HG03103 (cell line): ENCODE results near the gene ASIP.
"Not testable (repeated sequence)": the region's sequence is repeated elsewhere in the genome, so short reads cannot be mapped to it uniquely, and the experiment has no call there.

Experiments used
- ATAC-seq: cut with Tn5 transposase; IDR thresholded peaks from one replicate; pipeline ENCODE4 v1.9.1; 2021; ENCODE audit warnings: low read depth; ENCODE audit not compliant: unreplicated experiment

ASIP gene

GRCh38 chr20:34240693-34241615, at the start of gene ASIP:
ASIP (plus strand) TSS chr20:34241423; CDS start chr20:34260375, 18,952 bp downstream.
- ATAC-seq = no peak

- ATAC-seq = no peak
These were observed 48.2 kb upstream of the ASIP start for GRCh38 chr20:34193051-34193450.

- ATAC-seq = no peak
These were observed 42.0 kb upstream of the ASIP start for GRCh38 chr20:34199183-34199582.

- ATAC-seq = no peak
These were observed 41.2 kb upstream of the ASIP start for GRCh38 chr20:34200023-34200422.

GRCh38 chr20:34201531-34201930, 39.7 kb upstream of the ASIP start:
- no peak for ATAC-seq

GRCh38 chr20:34205172-34205880, 35.9 kb upstream of the ASIP start:
- ATAC-seq = not testable (repeated sequence)

- ATAC-seq = no peak
These were observed 32.1 kb upstream of the ASIP start for GRCh38 chr20:34209111-34209510.

GRCh38 chr20:34210271-34210670, 31.0 kb upstream of the ASIP start:
- no peak for ATAC-seq

- ATAC-seq = no peak
These were observed 29.6 kb upstream of the ASIP start for GRCh38 chr20:34211591-34211990.

GRCh38 chr20:34213213-34213612, 28.0 kb upstream of the ASIP start:
- ATAC-seq = no peak

- ATAC-seq = no peak
These were observed 25.4 kb upstream of the ASIP start for GRCh38 chr20:34215711-34216381.

GRCh38 chr20:34216382-34216742, 24.9 kb upstream of the ASIP start:
- no peak for ATAC-seq

GRCh38 chr20:34220561-34220960, 20.7 kb upstream of the ASIP start:
- no peak for ATAC-seq

- ATAC-seq = no peak
These were observed 19.0 kb upstream of the ASIP start for GRCh38 chr20:34222208-34222607.

- not testable (repeated sequence) for ATAC-seq
These were observed 17.0 kb upstream of the ASIP start for GRCh38 chr20:34224251-34224650.

GRCh38 chr20:34231634-34232033, 9.6 kb upstream of the ASIP start:
- ATAC-seq = no peak

GRCh38 chr20:34232494-34233087, 8.6 kb upstream of the ASIP start:
- no peak for ATAC-seq

GRCh38 chr20:34233687-34234086, 7.5 kb upstream of the ASIP start:
- no peak for ATAC-seq

GRCh38 chr20:34235875-34236274, 5.3 kb upstream of the ASIP start:
- ATAC-seq = no peak

- no peak for ATAC-seq
These were observed 3.3 kb upstream of the ASIP start for GRCh38 chr20:34237942-34238341.

GRCh38 chr20:34240121-34240520, 1.1 kb upstream of the ASIP start:
- ATAC-seq = no peak
